ENCODE results near the gene BRPF3. TPM values are rescaled to one million over a fixed set of nuclear protein-coding genes. Genes with fewer than 3 reads are reported as not detected.
A peak's percentile ranks its signal among the peaks of the same experiment; 100 is the strongest.

BRPF3 gene
- total RNA-seq, 1 experiment from 2014 or later: 32.6 TPM

- no peak for DNase-seq (ENCODE audit: low spot score)
Measured at GRCh38 chr6:36229223-36229622, 32.7 kb downstream of the BRPF3 start.

DNA sequence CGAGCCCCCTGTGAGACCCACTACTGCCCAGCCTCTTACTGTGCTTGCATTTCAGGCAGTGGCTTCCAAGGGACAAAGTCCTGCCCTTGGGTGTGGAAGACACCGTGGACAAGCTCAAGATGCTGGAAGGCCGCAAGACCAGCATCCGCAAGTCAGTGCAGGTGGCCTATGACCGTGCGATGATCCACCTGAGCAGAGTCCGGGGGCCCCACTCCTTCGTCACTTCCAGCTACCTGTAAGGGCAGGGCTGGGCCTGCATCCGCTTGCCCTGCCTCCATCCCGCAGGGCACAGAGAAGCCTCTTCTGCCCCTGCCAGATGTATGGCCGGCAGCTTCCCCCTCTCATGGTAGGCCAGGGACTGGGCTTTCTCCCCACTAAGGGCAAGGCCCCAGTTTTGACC, 33.8 kb downstream of the BRPF3 start:
- no peak for DNase-seq (ENCODE audit: low spot score)

DNA sequence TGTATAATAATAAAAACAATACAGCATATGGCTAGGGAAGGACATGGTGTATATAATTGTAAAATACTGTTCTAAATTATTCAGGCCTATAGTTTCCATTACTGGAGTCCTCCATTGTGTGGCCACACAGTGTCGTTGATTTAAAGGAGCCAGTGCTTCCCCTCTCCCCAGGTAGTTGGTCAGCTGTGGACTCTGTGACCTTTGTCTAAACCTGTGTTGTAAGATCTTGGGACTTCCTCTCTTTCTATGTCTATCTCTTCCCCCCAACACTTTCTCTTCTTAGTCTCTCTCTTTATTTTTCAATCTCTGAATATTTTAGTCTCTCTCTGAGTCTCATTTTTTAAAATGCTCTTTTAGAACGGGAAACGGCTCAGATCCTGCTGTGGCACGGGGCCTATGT, 35.6 kb downstream of the BRPF3 start:
- DNase-seq (ENCODE audit: low spot score): no peak

GRCh38 chr6:36235309-36235708, 38.8 kb downstream of the BRPF3 start:
- no peak for DNase-seq (ENCODE audit: low spot score)

DNA sequence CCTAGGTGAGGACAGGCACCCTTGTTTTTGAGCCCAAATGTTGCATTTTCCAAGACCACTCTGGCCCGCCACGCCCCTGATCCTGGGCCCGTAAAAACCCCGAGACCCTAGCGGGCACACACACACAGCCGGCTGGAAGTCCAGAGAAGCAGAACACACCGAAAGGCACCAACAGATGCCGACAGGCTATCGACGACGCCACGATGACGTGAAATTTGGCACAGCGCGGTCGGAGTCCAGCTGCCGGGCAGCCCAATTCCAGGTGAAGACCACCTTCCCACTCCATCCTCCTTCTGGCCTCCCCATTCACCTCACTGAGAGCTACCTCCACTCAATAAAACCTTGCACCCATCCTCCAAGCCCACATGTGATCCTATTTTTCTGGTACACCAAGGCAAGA, 39.3 kb downstream of the BRPF3 start:
- DNase-seq (ENCODE audit: low spot score): no peak

DNA sequence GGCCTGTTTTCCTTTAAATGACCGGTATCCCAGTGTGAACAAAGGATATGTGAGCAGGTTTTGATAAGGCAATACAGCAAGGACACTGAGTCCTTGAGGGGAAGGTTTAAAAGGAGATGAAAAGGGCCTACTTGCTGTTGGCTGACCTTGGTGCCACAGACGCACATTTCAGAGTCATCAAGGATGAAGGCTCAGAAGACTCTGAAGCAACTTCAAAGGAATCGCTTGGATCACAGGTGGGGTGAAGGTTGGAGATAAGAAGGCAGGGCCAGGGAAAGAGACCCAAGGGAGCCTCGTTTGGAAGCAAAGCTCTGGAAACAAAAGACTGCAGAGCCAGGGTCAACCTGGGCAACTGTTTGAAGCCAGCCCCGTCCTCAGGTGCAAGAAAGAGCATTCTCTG, 43.2 kb downstream of the BRPF3 start:
- DNase-seq (ENCODE audit: low spot score): no peak

DNA sequence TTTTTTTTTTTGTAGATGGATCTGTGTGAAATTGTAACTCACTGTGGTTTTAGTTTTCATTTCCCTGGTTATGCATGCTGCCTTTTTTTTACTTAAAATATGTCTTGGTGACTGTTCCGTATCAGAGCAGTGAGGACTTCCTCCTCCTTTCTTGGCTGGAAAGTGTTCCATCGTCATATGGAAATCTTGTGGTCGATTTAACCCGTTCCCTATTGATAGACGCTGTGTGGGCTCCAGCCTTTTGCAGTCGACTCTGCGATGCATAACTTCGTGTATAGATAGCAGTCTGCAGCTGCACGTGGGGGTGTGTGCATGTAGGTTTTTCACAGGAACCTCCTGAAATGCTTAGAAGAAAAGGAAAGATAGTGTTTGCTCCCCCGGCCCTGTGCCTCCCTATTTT, 45.2 kb downstream of the BRPF3 start:
- DNase-seq (ENCODE audit: low spot score): no peak

DNA sequence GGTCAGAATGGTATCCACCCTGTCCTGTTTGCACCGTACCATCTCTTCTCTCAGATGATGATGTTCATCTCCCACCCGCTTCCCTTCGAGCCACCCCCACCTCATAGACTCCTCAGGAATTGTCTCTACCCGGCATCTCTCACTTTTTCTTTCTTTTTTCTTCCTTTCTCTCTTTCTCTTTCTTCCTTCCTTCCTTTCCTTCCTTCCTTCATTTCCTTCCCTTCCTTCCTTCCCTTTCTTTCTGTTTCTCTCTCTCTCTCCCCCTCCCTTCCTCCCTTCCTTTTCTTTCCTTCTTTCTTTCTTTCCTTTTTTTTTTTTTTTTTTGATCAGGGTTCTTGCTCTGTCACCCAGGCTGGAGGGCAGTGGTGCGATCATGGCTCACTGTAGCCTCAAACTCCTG, 45.6 kb downstream of the BRPF3 start:
- no peak for DNase-seq (ENCODE audit: low spot score)

GRCh38 chr6:36242626-36243025, 46.1 kb downstream of the BRPF3 start:
- DNase-seq (ENCODE audit: low spot score): no peak

DNA sequence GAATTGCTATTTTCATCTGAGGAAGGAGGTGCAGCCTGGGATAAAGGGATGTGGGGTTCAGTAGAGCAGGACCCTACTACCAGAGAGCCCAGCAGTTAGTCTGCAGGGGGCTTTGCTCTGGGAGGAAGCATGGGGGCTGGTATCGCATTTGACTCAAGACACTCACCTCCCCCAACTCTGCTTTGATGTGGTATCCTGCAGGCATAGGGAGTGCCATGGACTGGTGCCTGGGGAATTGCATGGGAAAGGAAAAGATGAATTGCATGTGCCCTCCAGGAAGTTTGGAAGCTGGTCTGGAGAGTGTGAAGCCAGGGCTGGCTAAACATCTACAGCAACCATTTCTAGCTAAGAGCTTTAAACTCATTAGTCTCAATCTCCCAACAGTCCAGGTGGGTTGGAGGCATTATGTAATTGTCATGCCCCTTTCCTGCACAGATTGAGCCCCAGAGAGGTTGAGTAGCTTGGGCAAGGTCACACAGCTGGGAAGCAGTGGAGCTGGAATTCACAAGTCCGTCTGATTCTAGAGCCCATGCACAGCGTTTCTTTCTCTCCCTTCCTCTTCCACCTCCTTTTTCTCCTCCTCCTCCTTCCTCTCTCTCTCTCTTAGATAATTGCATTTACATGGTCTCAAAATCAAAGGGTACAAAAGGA, 47.1 kb downstream of the BRPF3 start:
- DNase-seq (ENCODE audit: low spot score): no peak

- DNase-seq (ENCODE audit: low spot score): no peak
Measured at GRCh38 chr6:36244641-36245280, 48.2 kb downstream of the BRPF3 start.

DNA sequence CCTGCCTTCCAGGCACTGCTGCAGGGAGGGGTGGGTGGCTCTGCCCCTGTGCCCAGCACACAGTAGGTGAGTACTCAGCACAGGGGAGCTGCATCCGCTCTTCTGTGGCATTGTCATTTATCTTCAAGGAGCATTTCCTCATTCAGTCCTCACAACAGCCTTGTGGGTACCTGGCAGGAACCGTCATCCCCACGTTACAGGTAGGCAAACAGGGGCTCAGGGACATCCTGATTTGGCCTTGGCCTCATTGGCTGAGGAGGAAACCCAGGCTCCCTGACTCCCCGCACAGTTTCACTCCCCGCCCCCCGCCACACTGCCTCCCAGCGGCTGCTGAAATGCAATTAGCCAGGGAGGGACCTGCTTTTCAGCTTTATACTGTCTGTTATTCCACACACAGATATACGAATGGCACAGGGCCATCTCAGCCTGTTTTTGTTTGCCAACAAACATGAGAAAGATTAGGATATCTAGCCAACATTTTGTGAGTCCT, 49.1 kb downstream of the BRPF3 start:
- DNase-seq (ENCODE audit: low spot score): peak; percentile 29

DNA sequence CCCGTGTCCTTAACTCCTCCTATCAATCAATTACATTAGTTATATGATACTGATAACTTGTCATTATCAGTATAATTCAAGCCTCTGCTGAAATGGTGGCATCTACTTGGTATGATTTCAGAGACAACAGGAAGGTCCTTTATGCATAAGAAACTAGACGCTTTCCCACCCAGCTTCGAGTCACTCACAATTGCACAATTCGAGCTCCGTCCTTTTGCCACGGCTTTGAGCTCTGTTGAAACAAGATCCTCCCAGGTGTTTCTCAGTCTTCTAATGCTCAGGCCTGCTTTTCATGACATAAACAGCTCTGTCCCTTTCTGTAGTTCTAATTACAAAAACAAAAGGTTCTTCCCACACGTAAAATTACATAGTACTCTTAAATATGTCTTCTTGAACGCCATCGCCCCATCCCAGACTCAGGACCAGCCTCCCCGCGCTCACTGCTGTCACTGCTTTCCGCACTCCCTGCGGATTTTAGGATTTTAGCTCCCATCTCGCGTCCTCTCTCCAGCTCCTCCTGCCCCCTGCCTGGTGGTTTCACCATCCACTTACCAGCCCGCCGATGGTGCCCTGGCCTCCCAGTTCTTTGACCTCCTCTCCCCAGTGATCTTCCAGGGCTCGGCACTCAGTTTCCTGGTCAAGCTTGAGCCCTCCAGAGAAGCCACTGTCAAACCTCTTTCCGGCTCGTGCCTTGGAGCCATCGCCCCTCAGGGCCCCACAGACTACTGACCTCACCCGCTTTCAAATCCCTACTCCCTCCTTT, 50.1 kb downstream of the BRPF3 start:
- DNase-seq (ENCODE audit: low spot score): no peak

DNA sequence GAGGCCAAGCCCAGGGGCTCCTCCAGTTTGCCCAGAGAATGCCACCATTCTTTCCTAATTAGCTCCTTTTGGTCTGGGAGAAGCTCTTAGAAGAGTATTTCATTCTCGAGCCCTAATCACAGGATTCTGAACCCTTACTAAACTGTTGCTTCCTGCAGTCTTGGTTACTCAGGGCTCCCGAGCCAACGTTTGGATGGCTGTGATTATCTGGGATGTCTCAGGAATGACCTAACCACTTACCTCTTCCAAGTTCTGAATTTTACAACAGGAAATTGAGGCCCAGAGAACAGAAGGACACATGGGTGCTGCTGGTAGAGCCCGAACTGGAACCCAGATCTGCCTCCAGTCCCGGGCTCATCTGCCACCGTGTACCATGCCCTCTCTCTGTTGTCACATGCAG, 51.1 kb downstream of the BRPF3 start:
- no peak for DNase-seq (ENCODE audit: low spot score)

GRCh38 chr6:36248980-36249379, 52.4 kb downstream of the BRPF3 start:
- DNase-seq (ENCODE audit: low spot score): peak; percentile 4

DNA sequence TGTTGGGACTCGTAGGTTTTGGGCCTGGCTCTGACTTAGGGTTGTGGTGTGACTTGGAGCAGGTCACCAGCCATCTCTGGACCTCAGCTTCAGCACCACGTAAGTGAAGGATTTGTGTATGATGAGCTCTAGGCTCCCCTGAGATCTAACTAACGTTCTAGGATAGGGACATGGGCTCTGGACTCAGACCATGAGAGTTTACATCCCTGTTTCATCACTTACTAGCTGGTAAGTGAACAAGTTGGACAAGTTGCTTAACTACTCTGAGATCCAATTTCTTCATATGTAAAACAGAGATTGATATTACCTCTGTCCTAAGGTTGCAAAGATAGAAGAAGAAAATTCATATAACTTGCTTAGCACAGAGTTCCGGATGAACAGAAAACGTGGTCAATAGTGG, 53.0 kb downstream of the BRPF3 start:
- DNase-seq (ENCODE audit: low spot score): no peak

GRCh38 chr6:36252005-36252404, 55.5 kb downstream of the BRPF3 start:
- DNase-seq (ENCODE audit: low spot score): no peak

GRCh38 chr6:36263390-36264000, 67.0 kb downstream of the BRPF3 start:
- DNase-seq (ENCODE audit: low spot score): no peak

DNA sequence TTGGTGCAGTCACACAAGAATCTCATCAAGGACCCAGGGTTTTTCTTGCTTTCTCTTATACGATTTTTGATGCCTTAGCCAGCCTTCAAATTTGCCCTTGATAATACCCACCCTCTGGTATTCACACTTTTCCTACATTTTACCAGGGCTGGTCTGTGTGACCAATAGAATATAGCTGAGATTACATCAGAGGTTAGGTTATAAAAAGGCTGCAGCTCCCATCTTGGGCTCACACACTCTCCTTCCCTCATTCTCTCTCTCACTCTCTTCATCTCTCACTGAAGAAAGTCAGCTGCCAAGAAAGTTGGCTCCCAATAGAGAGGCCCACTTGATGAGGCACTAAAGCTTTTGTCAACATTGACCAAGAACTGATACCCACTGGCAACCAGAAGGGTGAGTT, 69.2 kb downstream of the BRPF3 start:
- no peak for DNase-seq (ENCODE audit: low spot score)

GRCh38 chr6:36266913-36267644, 70.5 kb downstream of the BRPF3 start:
- DNase-seq (ENCODE audit: low spot score): no peak

- DNase-seq (ENCODE audit: low spot score): no peak
Measured at GRCh38 chr6:36267731-36268477, 71.4 kb downstream of the BRPF3 start.

Measured in HT-29 (cell line).